ENCODE results near the gene ZBED2. TPM values are rescaled to one million over a fixed set of nuclear protein-coding genes. Genes with fewer than 3 reads are reported as not detected.

The ZBED2 gene
- polyA plus RNA-seq, 2 of the 4 experiments (the other 2 are of a cell fraction), result 0.48 to 1.9 TPM

DNA sequence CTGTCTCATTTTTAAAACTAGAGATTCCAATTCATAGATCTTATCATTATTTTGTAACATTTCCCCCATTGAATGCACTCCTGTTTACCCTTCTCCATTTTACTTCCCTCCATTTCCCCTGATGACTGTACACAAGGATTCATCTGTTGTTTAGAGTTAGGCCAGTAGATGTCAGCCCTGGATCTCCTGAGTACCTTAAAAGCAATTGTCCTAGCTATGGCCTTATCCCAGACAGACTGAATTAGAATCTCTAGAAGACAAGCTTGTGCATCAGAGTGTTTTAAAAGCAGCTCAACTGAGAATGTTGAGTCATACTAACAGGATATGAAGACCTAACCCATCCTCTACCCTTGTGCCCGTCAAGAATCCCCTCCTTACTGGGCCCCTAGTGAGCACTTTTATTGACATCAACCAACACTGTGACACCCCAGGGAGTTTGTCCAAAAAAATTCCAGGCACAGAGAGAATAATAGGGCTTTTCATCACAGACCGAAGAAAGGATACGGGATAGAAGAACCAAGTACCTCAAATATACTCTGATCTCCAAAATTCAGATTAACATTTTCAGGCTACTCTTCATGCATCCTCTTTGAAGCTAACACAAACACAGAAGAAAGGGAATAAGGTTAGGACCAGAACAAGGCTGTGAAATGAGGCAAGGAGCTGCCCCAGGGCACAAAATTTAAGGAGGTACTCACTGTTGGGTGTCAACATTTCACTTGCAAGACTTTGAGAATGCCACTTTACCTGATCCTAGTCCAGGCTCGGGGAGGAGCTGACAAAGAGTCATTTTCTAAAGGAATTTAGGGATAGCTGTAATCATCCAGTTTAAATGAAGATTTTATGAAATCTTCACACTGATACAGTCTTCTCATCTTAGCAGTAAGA lies 17.1 kb downstream of the ZBED2 start:
- Histone ChIP-seq H3K27ac (peak overlapping the region; percentile 50 to 73; a peak in 5 of 6 replicates), H3K4me1 (peaks cover 46% of the 10 kb centered on the region), H3K9me3 (no peaks in the 10 kb centered on the region), H3K4me2 (peak overlapping the region; percentile 30; the same call in 2 of the 3 replicates), H3K4me3 (no peak overlapping the region)
- TF ChIP-seq FOSL2 (IDR thresholded peaks at IDR 0.05), result no peak
- TF ChIP-seq FOSL2 (CRISPR knock-in tag; IDR thresholded peaks at IDR 0.05), result peak; percentile 56
- no peak for TF ChIP-seq RCOR1 (IDR thresholded peaks at IDR 0.05; ENCODE audit: low read depth, low read length)
- TF ChIP-seq MAZ (IDR thresholded peaks at IDR 0.05; ENCODE audit: borderline replicate concordance, low read depth, low read length), result no peak
- no peak for TF ChIP-seq TP53 (CRISPR knock-in tag; IDR thresholded peaks at IDR 0.05)
- TF ChIP-seq RAD21 (conservative IDR thresholded peaks at IDR 0.05 in 1 of 2, IDR thresholded peaks at IDR 0.05 in 1 of 2), result peak; percentile 92 to 93
- peak; percentile 85 for TF ChIP-seq SMC3 (IDR thresholded peaks at IDR 0.05)
- no peak for TF ChIP-seq MYC (IDR thresholded peaks at IDR 0.05; ENCODE audit: borderline replicate concordance, low read length)
- TF ChIP-seq, protein P1, sequence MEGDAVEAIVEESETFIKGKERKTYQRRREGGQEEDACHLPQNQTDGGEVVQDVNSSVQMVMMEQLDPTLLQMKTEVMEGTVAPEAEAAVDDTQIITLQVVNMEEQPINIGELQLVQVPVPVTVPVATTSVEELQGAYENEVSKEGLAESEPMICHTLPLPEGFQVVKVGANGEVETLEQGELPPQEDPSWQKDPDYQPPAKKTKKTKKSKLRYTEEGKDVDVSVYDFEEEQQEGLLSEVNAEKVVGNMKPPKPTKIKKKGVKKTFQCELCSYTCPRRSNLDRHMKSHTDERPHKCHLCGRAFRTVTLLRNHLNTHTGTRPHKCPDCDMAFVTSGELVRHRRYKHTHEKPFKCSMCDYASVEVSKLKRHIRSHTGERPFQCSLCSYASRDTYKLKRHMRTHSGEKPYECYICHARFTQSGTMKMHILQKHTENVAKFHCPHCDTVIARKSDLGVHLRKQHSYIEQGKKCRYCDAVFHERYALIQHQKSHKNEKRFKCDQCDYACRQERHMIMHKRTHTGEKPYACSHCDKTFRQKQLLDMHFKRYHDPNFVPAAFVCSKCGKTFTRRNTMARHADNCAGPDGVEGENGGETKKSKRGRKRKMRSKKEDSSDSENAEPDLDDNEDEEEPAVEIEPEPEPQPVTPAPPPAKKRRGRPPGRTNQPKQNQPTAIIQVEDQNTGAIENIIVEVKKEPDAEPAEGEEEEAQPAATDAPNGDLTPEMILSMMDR (IDR thresholded peaks at IDR 0.05), result peak; percentile 81
- TF ChIP-seq CHD2 (IDR thresholded peaks at IDR 0.05; ENCODE audit: low read length, partially characterized antibody), result no peak
- ChIA-PET CTCF (interaction anchor here (0.6 to 6.4 kb wide), 43 partner anchors 9 to 745 kb away, joined by 3 to 112 read pairs (median 5); partner anchors contain the start of gene ZBED2), POLR2A (interaction anchor here (1.1 to 1.6 kb wide), 3 partner anchors 113 to 138 kb away, joined by 3 to 8 read pairs (median 5); no protein-coding TSS in a partner anchor)
- peak; percentile 92 for ATAC-seq
- 55% methylated on average over 4 of the region's 4 CpGs for WGBS (ENCODE audit: missing lambda C conversion rate)
- DNase-seq (ENCODE audit: low read depth in 1 of 2, low spot score in 1 of 2), result peak; percentile 79 to 83
- FAIRE-seq, result peak; percentile 88

DNA sequence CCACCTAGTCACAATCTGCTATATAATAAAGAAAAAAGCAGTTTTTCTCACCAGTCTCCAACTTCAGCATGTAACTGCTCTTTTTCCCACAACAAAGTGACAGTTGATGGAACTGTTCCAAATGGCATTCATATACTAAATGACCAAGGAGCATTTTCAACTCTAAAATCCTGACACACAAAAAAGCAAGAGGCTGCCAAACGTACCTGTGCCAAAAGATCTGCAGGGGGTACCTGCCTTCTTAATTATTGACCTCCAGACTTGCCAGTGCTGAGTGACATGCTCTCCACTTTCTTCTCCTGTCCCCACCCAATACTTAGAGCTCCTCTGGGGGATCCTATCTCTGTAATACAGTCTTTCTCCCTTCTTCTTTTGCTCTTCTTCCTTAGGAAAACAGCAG lies 18.0 kb downstream of the ZBED2 start:
- DNase-seq (ENCODE audit: low read depth in 1 of 2, low spot score in 1 of 2), result no peak
- ATAC-seq, result no peak
- H3K27ac ChIP-seq, result no peak overlapping the region
- no peak overlapping the region for H3K4me3 ChIP-seq
- ChIA-PET CTCF (interaction anchor here (1.1 to 6.4 kb wide), 22 partner anchors 9 to 321 kb away, joined by 3 to 112 read pairs (median 8); partner anchors contain the start of gene ZBED2), POLR2A (interaction anchor here (1.4 to 1.6 kb wide), 2 partner anchors 114 to 139 kb away, joined by 5 to 8 read pairs; no protein-coding TSS in a partner anchor)
- H3K9me3 ChIP-seq, result no peaks in the 10 kb centered on the region
- TF ChIP-seq, protein P2, sequence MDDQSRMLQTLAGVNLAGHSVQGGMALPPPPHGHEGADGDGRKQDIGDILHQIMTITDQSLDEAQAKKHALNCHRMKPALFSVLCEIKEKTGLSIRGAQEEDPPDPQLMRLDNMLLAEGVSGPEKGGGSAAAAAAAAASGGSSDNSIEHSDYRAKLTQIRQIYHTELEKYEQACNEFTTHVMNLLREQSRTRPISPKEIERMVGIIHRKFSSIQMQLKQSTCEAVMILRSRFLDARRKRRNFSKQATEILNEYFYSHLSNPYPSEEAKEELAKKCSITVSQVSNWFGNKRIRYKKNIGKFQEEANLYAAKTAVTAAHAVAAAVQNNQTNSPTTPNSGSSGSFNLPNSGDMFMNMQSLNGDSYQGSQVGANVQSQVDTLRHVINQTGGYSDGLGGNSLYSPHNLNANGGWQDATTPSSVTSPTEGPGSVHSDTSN (IDR thresholded peaks at IDR 0.05), result no peak
- TF ChIP-seq GATA3 (IDR thresholded peaks at IDR 0.05; ENCODE audit: borderline replicate concordance), result no peak
- no peak for TF ChIP-seq TFCP2L1 (CRISPR knock-in tag; IDR thresholded peaks at IDR 0.05)
- no peak for TF ChIP-seq RARB (CRISPR knock-in tag; IDR thresholded peaks at IDR 0.05)
- TF ChIP-seq, protein P3, sequence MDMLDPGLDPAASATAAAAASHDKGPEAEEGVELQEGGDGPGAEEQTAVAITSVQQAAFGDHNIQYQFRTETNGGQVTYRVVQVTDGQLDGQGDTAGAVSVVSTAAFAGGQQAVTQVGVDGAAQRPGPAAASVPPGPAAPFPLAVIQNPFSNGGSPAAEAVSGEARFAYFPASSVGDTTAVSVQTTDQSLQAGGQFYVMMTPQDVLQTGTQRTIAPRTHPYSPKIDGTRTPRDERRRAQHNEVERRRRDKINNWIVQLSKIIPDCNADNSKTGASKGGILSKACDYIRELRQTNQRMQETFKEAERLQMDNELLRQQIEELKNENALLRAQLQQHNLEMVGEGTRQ (IDR thresholded peaks at IDR 0.05), result no peak
- no peak for TF ChIP-seq KDM5A (IDR thresholded peaks at IDR 0.05)
- no peak for TF ChIP-seq CBX8 (IDR thresholded peaks at IDR 0.05)
- TF ChIP-seq, protein P4, sequence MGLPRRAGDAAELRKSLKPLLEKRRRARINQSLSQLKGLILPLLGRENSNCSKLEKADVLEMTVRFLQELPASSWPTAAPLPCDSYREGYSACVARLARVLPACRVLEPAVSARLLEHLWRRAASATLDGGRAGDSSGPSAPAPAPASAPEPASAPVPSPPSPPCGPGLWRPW (IDR thresholded peaks at IDR 0.05), result no peak
- WGBS (ENCODE audit: missing lambda C conversion rate), result 10% methylated on average over 1 of the region's 1 CpG
- peaks cover 37% of the 10 kb centered on the region for H3K4me1 ChIP-seq
- H3K4me2 ChIP-seq, result no peak overlapping the region
- no peak for FAIRE-seq
